T-helper 17 cell (primary cell): Measurements from ENCODE around the gene COL4A1. TPM values are rescaled to one million over a fixed set of nuclear protein-coding genes. Genes with fewer than 3 reads are reported as not detected.

ENCODE experiments used
- ATAC-seq: fragments of 150-1000 bp; cut with Tn5 transposase; 2 replicates; pipeline ENCODE4 v1.10.0; 2021; ENCODE audit warnings: mild to moderate bottlenecking, moderate library complexity
- DNase-seq, 3 donors: peaks; one replicate each; pipeline versions ENCODE4 v3.0.0 to v3.0.0-alpha.2; 2020 to 2021
- H3K9me3 ChIP-seq: one replicate; pipeline ENCODE4 v1.7.0; 2013; ENCODE audit warnings: low read length, mild to moderate bottlenecking; ENCODE audit not compliant: control insufficient read depth, poor library complexity, severe bottlenecking
- H3K27ac Mint-ChIP-seq: one replicate; pipeline ENCODE4 v1.8.0; 2022; ENCODE audit warnings: mild to moderate bottlenecking, moderate library complexity, mixed read lengths
- H3K27me3 Mint-ChIP-seq: one replicate; pipeline ENCODE4 v1.8.0; 2022; ENCODE audit warnings: mixed read lengths
- H3K36me3 Mint-ChIP-seq: one replicate; pipeline ENCODE4 v1.8.0; 2022; ENCODE audit warnings: low read depth, mixed read lengths
- H3K4me1 Mint-ChIP-seq: one replicate; pipeline ENCODE4 v1.8.0; 2022; ENCODE audit warnings: mild to moderate bottlenecking, mixed read lengths
- H3K4me3 Mint-ChIP-seq: one replicate; pipeline ENCODE4 v1.8.0; 2022; ENCODE audit warnings: mild to moderate bottlenecking, moderate library complexity, mixed read lengths
- total RNA-seq, 4 donors: library from RNA in 2 of 4; stranded (reverse) in 2 of 4; gene quantifications; one replicate each; pipeline ENCODE4 v1.2.3 and lab custom pipeline; 2022 to 2026

The COL4A1 gene
- total RNA-seq, 2 donors from 2014 or later, result 0.37 TPM; not detected in 1

DNA sequence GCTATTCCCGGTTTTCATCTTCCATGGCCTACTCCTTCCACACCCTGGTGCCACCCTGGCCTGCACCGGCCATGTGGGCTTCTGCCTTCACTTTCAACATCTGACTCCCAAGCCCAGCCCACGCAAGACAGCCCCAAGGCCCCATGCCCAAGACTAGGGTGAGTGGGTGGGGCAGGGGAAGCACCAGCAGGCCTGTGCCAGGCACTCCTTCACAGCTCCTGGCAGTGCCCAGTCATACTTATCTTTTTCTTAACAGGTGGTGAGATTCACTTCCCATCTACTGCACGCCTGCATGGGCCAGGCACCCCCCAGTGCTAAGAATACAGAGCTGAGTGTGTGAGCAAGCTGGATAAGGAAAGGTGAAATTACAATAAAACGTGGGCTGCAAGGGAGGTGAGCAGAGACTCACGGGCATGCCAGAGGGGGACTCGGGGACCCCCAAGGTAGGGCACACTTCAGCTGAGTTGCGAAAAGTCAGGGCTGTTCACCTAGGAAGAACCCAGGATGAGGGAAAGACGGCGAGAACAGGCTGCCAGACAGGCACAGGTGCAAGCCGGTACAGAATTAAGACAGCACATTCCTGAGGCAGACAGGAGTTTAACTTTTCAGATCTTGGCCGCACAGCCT is 55.7 kb downstream of the COL4A1 start:
- Mint-ChIP-seq H3K27ac (no peak overlapping the region), H3K27me3 (peaks cover 22% of the 10 kb centered on the region), H3K4me1 (no peaks in the 10 kb centered on the region), H3K4me3 (no peak overlapping the region), H3K36me3 (no peaks in the 10 kb centered on the region)
- H3K9me3 ChIP-seq, result no peaks in the 10 kb centered on the region
- no peak for DNase-seq
- ATAC-seq, result no peak

DNA sequence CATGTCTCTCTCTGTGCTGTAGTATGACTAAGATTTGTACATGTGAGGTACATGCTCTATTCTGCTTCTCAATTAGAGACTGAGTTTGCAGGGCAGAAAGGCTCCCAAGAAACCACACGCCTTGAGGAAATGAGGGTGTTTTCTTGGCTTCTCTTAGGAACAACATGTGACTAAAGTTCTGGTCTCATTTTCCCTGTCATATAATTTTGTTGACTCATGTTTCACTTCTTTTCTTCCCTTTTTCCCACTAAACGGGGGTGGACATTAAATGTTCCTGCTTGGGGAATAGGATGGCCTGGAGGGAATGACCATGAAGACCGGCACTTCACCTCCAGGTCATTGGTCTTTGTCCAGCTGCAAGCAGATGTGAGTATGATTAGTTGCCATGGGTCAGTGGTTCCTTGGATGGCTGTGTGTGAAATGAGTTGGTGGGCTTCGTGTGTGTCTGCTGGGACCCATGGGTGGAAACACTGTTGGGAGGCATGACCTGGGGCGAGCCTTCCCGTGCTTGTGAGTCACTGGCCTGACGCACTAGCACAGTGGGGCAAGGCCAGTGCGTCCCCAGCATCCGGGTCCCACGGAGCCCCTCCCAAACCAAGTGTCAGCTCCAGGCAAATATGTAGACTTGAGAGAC is 56.6 kb downstream of the COL4A1 start:
- peaks cover 24% of the 10 kb centered on the region for H3K27me3 Mint-ChIP-seq
- no peaks in the 10 kb centered on the region for H3K9me3 ChIP-seq
- no peaks in the 10 kb centered on the region for H3K4me1 Mint-ChIP-seq
- no peaks in the 10 kb centered on the region for H3K36me3 Mint-ChIP-seq
- no peak overlapping the region for H3K27ac Mint-ChIP-seq
- no peak overlapping the region for H3K4me3 Mint-ChIP-seq
- ATAC-seq (no peak), DNase-seq (no peak)

DNA sequence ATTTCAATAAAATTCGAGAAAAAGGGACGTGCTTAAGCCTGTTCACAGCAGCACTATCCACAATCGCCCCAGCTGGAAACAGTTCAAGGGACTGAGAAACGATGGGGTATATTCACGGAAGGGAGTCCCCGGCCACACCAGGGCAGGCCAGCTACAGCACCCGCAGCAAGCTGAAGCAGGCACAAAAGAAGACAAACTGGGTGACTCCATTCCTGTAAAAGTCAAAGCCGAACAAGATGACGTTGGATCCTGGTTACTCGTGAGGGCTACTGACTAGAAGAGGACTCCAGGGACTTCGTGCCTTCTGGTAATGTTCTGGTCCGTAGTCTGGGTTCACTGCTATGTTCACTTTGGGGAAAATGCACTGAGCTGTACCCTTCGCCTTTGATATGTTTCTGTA is 57.6 kb downstream of the COL4A1 start:
- DNase-seq (no peak), ATAC-seq (no peak)
- peaks cover 30% of the 10 kb centered on the region for H3K27me3 Mint-ChIP-seq
- no peak overlapping the region for H3K4me3 Mint-ChIP-seq
- H3K4me1 Mint-ChIP-seq, result no peaks in the 10 kb centered on the region
- no peaks in the 10 kb centered on the region for H3K36me3 Mint-ChIP-seq
- H3K27ac Mint-ChIP-seq, result no peak overlapping the region
- H3K9me3 ChIP-seq, result no peaks in the 10 kb centered on the region

DNA sequence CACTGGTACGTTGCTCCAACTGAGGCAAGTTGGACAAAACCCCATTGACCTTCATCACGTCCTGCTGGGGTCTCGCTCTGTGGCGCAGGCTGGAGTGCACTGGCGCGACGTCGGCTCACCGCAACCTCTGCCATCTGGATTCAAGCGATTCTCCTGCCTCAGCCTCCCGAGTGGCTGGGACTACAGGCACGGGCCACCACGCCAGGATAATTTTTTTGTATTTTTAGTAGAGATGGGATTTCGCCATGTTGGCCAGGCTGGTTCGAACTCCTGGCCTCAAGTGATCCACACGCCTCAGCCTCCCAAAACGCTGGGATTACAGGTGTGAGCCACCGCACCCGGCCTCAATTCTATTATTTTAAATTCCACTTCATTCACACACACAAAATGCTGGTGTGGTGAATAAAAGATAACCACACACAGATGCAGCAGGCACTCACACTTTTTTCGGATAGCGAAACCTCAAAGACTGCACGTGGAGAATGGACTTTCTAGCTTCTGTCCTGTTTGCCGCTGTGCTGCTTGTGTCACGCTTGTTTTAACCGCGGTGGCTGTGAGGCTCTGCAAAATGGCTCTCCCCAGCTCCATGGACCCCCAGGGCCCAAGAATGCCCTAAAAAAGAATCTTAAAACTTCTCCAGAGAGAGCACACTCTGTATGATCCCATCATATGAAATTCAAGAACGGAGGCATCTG is 58.4 kb downstream of the COL4A1 start:
- Mint-ChIP-seq H3K36me3 (no peaks in the 10 kb centered on the region), H3K27ac (no peak overlapping the region), H3K27me3 (peaks cover 35% of the 10 kb centered on the region), H3K4me1 (no peaks in the 10 kb centered on the region), H3K4me3 (no peak overlapping the region)
- no peak for ATAC-seq
- DNase-seq, result no peak
- H3K9me3 ChIP-seq, result no peaks in the 10 kb centered on the region

DNA sequence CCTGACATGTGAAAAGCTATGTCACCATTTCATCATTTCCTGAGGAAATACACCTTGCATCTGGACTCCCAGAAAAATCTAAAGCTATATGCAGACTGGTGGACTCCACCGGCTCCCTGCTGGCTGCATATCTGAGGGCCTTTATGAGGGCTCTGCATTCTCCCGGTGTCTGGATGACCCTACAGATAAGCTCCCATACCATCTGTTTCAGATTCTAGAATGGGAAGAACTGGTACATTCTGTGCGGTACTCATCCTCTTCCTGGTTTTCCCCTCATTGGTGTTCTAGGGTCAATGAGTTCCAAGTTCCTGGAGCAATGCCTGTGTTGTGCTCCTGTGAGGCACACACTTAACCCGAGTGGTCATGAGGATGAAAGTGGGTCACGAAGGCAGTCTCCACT is 60.4 kb downstream of the COL4A1 start:
- no peaks in the 10 kb centered on the region for H3K9me3 ChIP-seq
- Mint-ChIP-seq H3K36me3 (no peaks in the 10 kb centered on the region), H3K4me3 (no peak overlapping the region), H3K27me3 (peaks cover 46% of the 10 kb centered on the region), H3K27ac (no peak overlapping the region), H3K4me1 (no peaks in the 10 kb centered on the region)
- ATAC-seq (no peak), DNase-seq (no peak)

DNA sequence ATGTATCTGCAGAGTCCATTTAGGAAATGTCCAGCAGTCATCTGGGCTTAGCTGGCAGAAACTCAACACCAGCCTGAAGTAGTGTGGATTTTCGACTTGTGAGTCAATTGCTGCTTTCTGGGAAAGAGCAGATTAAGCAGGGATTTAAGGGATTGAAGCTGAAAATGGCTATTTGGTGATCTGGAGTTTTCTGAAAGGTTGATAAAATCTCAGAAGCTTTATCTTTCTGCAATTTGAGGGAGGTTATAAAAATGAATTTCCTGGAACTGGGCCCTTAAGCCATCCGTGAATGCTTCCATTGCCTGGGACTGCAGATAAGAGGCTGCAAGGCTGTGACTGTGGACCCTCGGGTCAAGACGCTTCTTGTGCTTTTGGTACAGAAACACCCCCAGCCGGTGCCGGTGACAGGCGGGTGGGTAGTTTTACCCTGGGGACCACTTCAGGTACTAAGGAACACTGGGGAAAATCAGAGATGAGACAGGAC is 61.5 kb downstream of the COL4A1 start:
- no peaks in the 10 kb centered on the region for H3K4me1 Mint-ChIP-seq
- no peaks in the 10 kb centered on the region for H3K9me3 ChIP-seq
- H3K27ac Mint-ChIP-seq, result no peak overlapping the region
- DNase-seq (no peak), ATAC-seq (no peak)
- H3K27me3 Mint-ChIP-seq, result peaks cover 36% of the 10 kb centered on the region
- H3K4me3 Mint-ChIP-seq, result no peak overlapping the region
- no peaks in the 10 kb centered on the region for H3K36me3 Mint-ChIP-seq

DNA sequence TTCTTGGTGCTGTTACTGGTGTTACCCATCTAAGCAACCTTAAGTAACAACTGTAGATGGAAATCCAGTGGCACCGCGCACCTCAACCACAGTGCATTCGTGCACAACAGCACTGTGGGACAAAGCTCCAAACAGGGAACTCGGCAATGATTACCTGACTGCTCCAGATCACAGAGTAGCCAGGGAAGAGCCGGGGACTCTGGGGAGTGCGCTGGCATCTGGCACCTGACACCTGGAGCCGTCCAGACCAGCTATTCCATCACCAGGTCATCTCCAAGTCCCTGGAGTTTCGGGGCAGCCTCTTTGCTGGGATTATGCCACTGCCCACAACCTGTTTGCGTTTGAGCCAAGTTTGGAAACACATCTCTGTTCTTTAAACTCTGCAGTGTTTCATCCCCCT is 62.0 kb downstream of the COL4A1 start:
- no peaks in the 10 kb centered on the region for H3K36me3 Mint-ChIP-seq
- H3K27me3 Mint-ChIP-seq, result peaks cover 35% of the 10 kb centered on the region
- H3K4me1 Mint-ChIP-seq, result no peaks in the 10 kb centered on the region
- no peak overlapping the region for H3K4me3 Mint-ChIP-seq
- H3K9me3 ChIP-seq, result no peaks in the 10 kb centered on the region
- ATAC-seq, result no peak
- no peak overlapping the region for H3K27ac Mint-ChIP-seq
- no peak for DNase-seq

DNA sequence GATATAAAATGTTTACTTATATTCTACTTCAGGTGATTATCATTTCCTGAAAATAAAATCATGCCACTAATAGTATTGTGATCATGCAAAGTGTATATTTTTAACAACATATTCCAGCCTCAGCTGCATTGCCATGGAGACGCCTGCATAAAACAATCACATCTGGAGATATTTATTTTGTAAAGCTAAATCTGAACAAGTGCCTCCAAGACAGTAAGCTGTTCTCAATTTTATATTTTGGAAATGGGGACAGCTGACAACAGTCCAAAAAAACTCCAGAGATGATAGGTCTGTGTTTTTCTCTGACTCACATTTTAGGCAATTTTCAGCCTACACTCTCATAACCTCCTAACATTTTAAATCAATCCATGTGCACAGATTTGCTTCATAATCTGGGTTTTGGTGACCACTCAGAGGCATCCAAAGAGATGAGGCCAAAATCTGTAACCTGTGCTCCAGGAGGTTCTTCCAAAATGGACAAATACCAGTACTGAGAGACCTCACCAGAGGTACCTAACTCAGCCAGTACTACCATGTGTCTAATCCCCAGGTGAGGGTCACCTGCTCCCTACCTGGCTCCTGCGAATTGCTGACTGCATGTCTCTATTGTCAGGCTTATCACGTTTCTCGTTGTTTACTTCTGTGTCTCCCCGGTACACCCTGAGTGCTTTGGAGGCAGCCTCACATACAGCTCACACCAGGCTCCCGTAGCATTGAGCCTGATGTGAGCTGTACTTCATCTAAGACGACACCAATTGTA is 62.7 kb downstream of the COL4A1 start:
- no peaks in the 10 kb centered on the region for H3K9me3 ChIP-seq
- H3K4me1 Mint-ChIP-seq, result no peaks in the 10 kb centered on the region
- no peaks in the 10 kb centered on the region for H3K36me3 Mint-ChIP-seq
- ATAC-seq (no peak), DNase-seq (no peak)
- no peak overlapping the region for H3K4me3 Mint-ChIP-seq
- H3K27ac Mint-ChIP-seq, result no peak overlapping the region
- peaks cover 35% of the 10 kb centered on the region for H3K27me3 Mint-ChIP-seq

DNA sequence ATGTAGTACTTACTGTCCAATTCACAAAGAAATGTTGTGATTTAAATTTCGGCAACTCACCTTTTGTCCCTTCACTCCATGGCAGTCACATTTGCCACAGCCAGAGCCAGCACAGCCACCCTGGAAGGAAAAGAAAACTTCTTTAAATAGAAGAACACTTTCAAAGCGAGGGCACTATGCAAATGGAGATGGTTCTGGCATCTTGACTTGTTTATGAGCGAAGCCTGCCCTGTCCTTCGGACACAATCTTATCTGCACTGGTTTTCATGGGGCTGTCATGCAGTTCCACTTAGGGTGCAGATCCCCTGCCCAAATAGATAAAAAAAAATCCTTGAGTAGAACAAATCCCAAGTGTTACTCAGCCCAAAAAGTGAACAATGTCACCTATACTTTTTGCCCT is 64.3 kb downstream of the COL4A1 start:
- ATAC-seq, result no peak
- Mint-ChIP-seq H3K27me3 (peaks cover 48% of the 10 kb centered on the region), H3K27ac (no peak overlapping the region), H3K36me3 (no peaks in the 10 kb centered on the region), H3K4me3 (no peak overlapping the region), H3K4me1 (no peaks in the 10 kb centered on the region)
- DNase-seq, result no peak
- no peaks in the 10 kb centered on the region for H3K9me3 ChIP-seq

DNA sequence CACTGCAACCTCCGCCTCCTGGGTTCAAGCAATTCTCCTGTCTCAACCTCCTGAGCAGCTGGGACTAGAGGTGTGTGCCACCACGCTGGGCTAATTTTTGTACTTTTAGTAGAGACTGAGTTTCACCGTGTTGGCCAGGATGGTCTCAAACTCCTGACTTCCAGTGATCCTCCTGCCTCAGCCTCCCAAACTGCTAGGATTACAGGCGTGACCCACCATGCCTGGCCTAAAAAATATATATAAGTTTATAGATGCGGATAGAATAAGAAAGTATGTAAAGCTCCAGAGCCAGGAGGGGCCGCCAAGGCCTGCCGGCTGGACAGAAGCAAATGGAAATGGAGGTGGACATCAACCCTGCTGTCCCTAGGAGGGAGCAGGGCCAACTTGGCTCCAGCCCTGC is 66.0 kb downstream of the COL4A1 start:
- Mint-ChIP-seq H3K4me1 (no peaks in the 10 kb centered on the region), H3K36me3 (no peaks in the 10 kb centered on the region), H3K27ac (no peak overlapping the region), H3K4me3 (no peak overlapping the region), H3K27me3 (peaks cover 47% of the 10 kb centered on the region)
- no peaks in the 10 kb centered on the region for H3K9me3 ChIP-seq
- DNase-seq (no peak), ATAC-seq (no peak)

DNA sequence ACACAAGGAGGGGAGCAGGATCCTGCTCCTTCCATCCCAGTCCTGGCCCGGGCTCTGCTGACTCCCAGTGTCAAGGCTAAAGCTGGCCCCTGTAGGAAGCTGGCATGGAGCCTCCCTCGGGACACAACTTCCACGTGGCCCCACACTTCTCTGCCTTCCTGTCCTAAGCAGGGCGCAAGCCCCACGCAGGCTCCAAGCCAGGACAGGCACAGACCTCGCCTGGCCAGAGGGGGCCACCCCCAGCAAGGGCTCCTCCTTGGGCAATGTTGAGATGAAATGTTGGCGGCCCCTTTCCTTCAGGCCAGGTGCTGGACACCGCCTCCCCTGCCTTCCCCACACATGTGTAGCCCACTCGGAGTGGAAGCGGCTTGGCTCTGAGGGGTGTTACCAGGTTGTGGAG is 66.6 kb downstream of the COL4A1 start:
- ATAC-seq (no peak), DNase-seq (no peak)
- Mint-ChIP-seq H3K36me3 (no peaks in the 10 kb centered on the region), H3K4me3 (no peak overlapping the region), H3K27me3 (peaks cover 45% of the 10 kb centered on the region), H3K4me1 (no peaks in the 10 kb centered on the region), H3K27ac (no peak overlapping the region)
- H3K9me3 ChIP-seq, result no peaks in the 10 kb centered on the region

DNA sequence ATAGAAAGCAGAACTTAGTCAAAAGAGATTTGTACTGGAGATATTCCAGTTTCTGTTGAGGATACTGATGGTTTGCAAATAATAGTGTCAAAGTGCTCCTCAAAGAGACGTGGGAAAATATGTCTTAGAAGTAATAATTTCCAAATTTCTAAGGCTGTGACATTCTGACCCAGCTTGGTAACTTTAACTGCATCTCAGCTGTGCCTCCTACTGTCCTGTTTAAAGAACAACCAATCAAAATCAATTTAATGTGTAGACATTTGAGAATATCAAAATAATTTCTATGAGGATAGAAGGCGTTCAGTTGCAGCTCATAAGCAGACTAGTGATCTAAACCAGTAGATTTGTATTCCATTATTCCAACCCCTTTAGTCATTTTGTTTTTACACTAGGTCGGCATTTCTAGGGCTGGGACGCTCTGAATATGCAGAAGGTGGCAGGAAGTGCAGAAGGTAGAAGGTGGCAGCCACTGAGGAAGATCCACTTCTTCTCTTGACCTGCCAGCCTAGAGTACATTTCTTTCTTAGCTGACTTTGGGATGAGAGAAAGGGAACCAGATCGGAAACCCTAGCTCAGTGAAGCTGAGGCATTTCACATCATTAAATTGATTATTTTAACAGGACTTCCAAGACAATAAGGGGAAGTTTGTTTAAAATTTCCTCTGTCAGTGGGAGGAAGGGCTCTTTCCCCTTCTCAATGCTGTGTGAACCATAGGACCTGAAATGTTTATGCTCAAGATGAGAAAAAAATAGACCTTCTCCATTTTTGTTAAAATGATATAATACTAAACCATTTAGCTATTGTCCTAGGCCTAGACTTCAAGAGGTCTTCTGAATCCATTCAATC is 67.5 kb downstream of the COL4A1 start:
- no peaks in the 10 kb centered on the region for H3K4me1 Mint-ChIP-seq
- no peak overlapping the region for H3K27ac Mint-ChIP-seq
- no peak for ATAC-seq
- DNase-seq, result no peak
- no peaks in the 10 kb centered on the region for H3K9me3 ChIP-seq
- H3K36me3 Mint-ChIP-seq, result no peaks in the 10 kb centered on the region
- no peak overlapping the region for H3K4me3 Mint-ChIP-seq
- peaks cover 39% of the 10 kb centered on the region for H3K27me3 Mint-ChIP-seq
